ENCODE results near the gene SCEL. TPM values are rescaled to one million over a fixed set of nuclear protein-coding genes. Genes with fewer than 3 reads are reported as not detected.

The SCEL gene
- total RNA-seq, 4 donors from 2014 or later, result 0.48 TPM; not detected in 3

DNA sequence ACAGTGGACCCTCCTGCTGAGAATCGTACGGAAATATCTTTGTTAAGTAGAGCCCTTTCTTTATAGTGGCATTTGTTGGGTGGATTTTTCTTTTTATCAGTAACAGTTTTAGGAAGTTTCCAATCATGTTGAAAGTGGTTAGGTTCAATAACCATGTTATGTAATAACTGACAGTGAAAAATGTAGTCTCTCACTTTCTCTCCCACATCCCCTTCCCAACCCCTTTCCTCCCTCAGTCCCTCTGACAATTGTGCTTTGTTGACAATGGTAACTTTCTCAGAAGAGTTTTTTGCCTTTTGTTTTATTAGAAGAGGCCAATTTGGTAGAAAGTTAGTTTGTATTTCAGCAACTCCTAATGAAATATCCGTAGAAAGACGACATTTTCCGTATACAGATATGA is 84.1 kb downstream of the SCEL start:
- H3K27ac ChIP-seq, result no peak overlapping the region
- H3K4me1 ChIP-seq, result no peaks in the 10 kb centered on the region
- no peak for DNase-seq
- intact Hi-C loops (cut with DNase I; ENCODE audit: low total_unique reads), result no loop called here
- no peaks in the 10 kb centered on the region for H3K9me3 ChIP-seq
- no peaks in the 10 kb centered on the region for H3K27me3 ChIP-seq
- no peaks in the 10 kb centered on the region for H3K36me3 ChIP-seq
- H3K4me3 ChIP-seq, result no peak overlapping the region
- TF ChIP-seq, protein P1, sequence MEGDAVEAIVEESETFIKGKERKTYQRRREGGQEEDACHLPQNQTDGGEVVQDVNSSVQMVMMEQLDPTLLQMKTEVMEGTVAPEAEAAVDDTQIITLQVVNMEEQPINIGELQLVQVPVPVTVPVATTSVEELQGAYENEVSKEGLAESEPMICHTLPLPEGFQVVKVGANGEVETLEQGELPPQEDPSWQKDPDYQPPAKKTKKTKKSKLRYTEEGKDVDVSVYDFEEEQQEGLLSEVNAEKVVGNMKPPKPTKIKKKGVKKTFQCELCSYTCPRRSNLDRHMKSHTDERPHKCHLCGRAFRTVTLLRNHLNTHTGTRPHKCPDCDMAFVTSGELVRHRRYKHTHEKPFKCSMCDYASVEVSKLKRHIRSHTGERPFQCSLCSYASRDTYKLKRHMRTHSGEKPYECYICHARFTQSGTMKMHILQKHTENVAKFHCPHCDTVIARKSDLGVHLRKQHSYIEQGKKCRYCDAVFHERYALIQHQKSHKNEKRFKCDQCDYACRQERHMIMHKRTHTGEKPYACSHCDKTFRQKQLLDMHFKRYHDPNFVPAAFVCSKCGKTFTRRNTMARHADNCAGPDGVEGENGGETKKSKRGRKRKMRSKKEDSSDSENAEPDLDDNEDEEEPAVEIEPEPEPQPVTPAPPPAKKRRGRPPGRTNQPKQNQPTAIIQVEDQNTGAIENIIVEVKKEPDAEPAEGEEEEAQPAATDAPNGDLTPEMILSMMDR (IDR thresholded peaks at IDR 0.05), result no peak
- no peak for TF ChIP-seq POLR2A (IDR thresholded peaks at IDR 0.05)

DNA sequence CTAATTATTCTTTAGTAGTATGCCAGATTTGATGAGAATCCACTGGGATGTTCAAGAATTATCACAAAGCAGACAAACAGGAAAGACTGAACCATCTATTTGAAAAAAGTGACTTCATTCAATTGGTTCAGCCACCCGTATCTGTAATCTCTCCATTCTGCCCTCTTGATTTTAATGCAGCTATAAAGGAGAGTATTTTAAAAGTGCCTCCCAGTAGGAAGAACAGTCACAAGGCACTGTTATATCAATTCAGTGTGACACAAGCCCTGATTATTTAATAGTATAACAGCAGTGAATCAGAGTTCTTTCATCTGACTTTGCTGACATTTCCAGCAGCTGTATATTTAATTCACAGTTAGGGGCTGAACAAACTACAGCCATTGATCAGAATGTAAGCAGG is 84.6 kb downstream of the SCEL start:
- no peaks in the 10 kb centered on the region for H3K4me1 ChIP-seq
- TF ChIP-seq, protein P1 (IDR thresholded peaks at IDR 0.05), result no peak
- TF ChIP-seq POLR2A (IDR thresholded peaks at IDR 0.05), result no peak
- no peaks in the 10 kb centered on the region for H3K9me3 ChIP-seq
- H3K27ac ChIP-seq, result no peak overlapping the region
- DNase-seq, result no peak
- H3K4me3 ChIP-seq, result no peak overlapping the region
- intact Hi-C loops (cut with DNase I; ENCODE audit: low total_unique reads), result no loop called here
- H3K27me3 ChIP-seq, result no peaks in the 10 kb centered on the region
- no peaks in the 10 kb centered on the region for H3K36me3 ChIP-seq

DNA sequence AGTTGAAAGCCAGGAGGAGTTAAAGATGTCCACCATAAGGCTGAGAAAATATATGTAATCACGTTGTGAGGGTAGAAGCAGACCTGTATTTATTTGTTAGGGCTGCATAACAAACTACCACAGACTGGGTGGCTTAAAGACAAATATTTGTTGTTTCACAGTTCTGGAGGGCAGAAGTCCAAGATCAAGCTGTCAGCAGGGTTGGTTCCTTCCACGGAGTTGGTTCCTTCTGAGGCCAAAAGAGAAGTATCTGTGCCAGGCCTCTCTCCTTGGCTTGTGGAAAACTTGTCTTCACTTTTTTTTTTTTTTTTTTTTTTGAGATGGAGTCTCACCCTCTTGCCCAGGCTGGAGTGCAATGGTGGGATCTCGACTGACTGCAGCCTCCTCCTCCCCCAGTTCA is 88.3 kb downstream of the SCEL start:
- no peaks in the 10 kb centered on the region for H3K36me3 ChIP-seq
- no peaks in the 10 kb centered on the region for H3K4me1 ChIP-seq
- no peak for TF ChIP-seq POLR2A (IDR thresholded peaks at IDR 0.05)
- TF ChIP-seq, protein P1 (IDR thresholded peaks at IDR 0.05), result no peak
- no peaks in the 10 kb centered on the region for H3K27me3 ChIP-seq
- intact Hi-C loops (cut with DNase I; ENCODE audit: low total_unique reads), result no loop called here
- no peak for DNase-seq
- H3K27ac ChIP-seq, result no peak overlapping the region
- no peaks in the 10 kb centered on the region for H3K9me3 ChIP-seq
- H3K4me3 ChIP-seq, result no peak overlapping the region

DNA sequence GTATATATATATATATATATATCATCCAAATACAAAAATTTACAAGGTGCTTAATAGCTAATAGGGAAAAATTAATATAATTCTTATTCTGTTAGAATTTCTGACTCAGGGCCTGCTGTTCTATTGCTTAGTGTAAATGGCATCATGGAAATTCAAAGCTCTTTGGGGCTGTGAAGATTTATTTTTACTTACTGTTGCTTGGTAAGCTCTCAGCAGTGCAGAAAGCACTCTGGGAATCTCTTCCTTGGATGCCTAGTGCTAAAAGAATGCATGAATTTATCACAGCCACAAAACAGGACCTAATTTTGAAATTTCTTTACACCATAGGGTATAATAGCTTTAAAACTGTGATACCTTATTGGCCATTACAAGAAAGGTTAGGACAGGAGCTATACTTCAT is 92.7 kb downstream of the SCEL start:
- TF ChIP-seq POLR2A (IDR thresholded peaks at IDR 0.05), result no peak
- TF ChIP-seq, protein P1 (IDR thresholded peaks at IDR 0.05), result no peak
- intact Hi-C loops (cut with DNase I; ENCODE audit: low total_unique reads), result no loop called here
- no peaks in the 10 kb centered on the region for H3K4me1 ChIP-seq
- no peak overlapping the region for H3K27ac ChIP-seq
- no peak overlapping the region for H3K4me3 ChIP-seq
- no peaks in the 10 kb centered on the region for H3K36me3 ChIP-seq
- H3K27me3 ChIP-seq, result no peaks in the 10 kb centered on the region
- no peaks in the 10 kb centered on the region for H3K9me3 ChIP-seq
- DNase-seq, result no peak

DNA sequence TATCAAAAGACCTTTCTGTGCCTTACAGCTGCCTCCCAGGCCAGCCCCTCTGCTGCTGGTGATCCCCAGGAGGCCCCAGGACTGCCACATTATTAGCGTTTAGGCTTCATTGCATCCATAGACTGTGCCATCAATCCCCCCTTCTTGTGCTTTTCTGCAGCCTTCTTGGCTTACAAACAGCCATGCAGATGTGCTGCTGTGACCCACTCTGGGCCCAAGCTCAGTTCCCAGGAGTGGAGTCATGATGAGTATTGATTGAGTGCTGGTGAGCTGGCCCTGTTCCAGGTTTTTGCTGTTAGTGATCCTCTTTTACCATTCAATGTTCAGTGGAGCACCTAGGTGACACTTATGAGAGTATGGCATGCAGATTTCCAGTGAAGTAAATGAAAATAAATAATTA is 102.1 kb downstream of the SCEL start:
- intact Hi-C loops (cut with DNase I; ENCODE audit: low total_unique reads), result no loop called here
- Histone ChIP-seq H3K4me3 (no peak overlapping the region), H3K27ac (no peak overlapping the region), H3K27me3 (no peaks in the 10 kb centered on the region), H3K9me3 (no peaks in the 10 kb centered on the region), H3K36me3 (no peaks in the 10 kb centered on the region), H3K4me1 (no peaks in the 10 kb centered on the region)
- no peak for DNase-seq
- TF ChIP-seq, protein P1 (IDR thresholded peaks at IDR 0.05), result no peak
- no peak for TF ChIP-seq POLR2A (IDR thresholded peaks at IDR 0.05)
